Germinal center (tissue), 1 donor: Measurements from ENCODE around the gene LYPD3.

Experiments used
- DNase-seq: peaks from one replicate; pipeline ENCODE4 v3.0.0; 2012; ENCODE audit warnings: mixed read lengths, low spot score

LYPD3 gene

GRCh38 chr19:43485951-43486350 is 20.5 kb upstream of the LYPD3 start:
- no peak for DNase-seq

- no peak for DNase-seq
These were observed 17.9 kb upstream of the LYPD3 start for GRCh38 chr19:43483281-43483680.

DNA sequence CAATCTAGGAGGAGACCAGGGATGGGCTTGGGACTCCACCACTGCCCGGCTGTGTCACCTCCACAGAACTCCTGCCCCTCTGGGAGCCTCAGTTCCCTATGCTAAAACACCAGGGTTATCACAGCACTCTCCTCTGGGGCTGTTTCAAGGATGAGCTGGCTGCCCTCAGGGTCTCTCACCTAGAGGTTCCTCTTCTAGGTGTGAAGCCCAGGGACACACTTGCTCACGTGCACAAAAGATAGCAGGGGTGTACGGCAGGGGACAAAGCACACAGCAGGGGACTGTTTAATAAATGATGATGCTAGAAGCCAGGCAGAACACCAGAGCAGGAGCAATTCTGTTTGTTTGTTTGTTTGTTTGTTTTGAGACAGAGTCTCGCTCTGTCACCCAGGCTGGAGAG is 16.8 kb upstream of the LYPD3 start:
- no peak for DNase-seq

GRCh38 chr19:43481701-43482100 is 16.3 kb upstream of the LYPD3 start:
- DNase-seq = no peak

DNA sequence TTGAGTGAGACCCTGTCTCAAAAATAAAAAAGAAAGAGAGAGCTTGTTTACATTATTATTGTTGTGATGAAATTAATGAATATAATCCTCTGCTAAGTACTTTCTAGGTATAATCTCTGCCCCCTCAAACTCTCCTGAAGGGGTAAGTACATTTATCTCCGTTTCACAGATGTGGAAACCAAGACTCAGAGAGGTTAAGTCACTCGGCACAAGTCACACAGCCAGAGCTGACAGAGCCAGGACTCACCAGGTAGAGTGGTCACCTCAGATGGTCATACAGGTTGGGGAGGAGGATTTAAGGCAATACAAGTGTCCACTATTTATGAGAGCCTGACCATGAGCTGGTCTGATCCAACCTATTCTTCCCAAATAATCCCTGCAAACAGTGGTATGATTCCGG is 15.2 kb upstream of the LYPD3 start:
- no peak for DNase-seq

DNA sequence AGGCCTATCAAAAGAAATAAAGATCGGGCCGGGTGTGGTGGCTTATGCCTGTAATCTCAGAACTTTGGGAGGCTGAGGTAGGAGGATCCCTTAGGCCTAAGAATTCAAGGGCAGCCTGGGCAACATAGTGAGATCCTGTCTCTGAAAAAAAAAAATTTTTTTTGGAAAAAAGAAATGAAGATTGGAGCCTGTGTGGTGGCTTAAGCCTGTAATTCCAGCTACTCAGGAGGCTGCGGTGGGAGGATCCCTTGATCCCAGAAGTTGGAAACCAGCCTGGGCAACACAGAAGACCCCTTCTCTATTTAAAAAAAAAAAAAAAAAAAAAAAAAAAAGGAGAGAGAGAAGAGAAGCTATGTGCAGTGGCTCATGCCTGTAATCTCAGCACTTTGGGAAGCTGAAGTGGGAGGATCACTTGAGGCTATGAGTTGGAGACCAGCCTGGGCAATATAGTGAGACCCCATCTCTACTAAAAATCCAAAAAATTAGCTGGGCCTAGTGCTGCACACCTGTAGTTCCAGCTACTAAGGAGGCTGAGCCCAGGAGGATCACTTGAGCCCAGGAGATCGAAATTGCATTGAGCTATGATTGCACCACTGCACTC is 14.7 kb upstream of the LYPD3 start:
- no peak for DNase-seq

DNA sequence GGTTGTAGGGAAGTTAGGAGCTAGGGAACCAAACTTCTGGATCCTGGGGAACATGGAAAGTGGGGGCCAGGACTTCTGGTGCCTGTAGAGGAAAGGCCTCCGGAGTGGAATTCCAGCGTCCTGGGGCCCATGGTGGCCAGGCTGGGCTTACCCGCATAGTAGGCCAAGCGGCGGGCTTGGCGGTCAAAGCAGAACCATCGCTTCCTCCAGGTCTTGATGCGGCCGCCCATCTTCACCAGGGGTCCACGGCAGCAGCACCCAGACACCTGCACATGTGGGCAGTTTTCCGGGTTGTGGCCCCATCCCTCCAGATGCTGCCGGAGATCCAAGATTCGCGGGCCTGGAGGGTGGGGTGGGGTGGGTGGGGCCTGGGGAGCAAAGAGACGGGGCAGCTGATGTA is 13.8 kb upstream of the LYPD3 start:
- DNase-seq = no peak

DNA sequence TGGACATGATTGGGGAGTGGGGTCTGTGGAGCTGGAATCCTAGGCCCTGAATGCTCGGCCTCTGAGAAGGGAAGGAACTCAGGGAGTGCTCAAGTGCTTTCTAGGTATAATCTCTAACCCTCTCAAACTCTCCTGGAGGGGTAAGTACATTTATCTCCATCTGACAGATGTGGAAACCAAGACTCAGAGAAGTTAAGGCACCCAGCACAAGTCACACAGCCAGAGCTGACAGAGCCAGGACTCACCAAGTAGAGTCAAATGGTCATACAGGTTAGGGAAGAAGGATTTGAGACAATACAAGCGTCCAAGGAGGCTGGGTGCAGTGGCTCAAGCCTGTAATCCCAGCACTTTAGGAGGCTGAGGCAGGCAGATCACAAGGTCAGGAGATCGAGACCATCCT is 12.9 kb upstream of the LYPD3 start:
- no peak for DNase-seq

DNA sequence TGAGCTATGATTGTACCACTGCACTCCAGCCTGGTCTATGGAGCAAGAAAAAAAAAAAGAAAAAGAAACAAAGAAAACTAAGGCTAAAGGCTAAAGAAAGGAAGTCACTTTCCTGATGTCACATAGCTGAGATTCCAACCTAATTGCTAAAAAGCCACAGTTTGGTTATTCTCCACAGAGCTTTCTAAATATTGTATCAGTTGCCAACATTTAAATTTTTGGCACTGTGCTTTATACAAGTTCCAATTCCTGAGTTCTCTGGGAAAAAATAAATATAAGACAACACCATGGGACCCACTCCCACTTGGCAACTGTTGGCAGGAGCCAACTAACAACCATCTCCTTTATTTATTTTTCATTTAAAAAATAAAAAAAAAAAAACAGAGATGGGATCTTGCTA is 11.2 kb upstream of the LYPD3 start:
- DNase-seq = no peak

DNA sequence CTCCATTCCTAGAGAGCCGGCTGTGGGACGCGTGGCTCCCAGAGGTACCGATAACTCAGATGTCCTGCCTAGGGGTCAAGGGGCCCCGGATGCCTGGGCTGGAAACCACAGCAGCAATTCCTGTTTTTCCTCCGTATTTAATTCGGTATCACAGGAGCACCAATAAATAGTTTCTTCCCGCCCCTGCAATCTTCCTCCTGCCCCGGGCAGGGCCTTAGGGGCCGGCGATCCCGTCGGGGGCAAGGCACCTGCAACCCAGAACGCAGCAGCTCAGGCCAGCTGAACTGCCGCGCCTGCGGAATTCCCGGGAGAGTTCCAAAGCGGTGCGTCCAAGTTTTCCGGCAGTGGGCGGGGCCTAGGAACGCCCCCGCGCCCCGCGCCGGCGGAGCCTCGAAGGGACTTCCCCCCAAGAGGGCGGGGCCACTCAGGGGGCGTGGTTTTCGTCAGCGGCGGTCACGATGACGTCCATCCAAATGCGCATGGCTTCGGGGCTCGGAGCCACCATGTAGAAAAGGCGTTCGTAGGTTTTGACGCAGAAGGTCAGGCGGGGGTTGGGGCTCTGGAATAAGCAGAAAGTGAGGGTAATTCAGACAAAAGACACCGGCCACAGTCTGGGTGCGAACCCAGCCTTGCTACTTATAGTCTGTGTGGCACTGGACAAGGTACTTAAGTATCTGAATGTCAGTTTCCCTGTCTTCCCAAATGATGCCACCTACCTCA is 9.7 kb upstream of the LYPD3 start:
- peak; percentile 96 for DNase-seq

GRCh38 chr19:43474487-43474886 is 9.1 kb upstream of the LYPD3 start:
- no peak for DNase-seq

- no peak for DNase-seq
These were observed 5.7 kb upstream of the LYPD3 start for GRCh38 chr19:43471091-43471490.

GRCh38 chr19:43470288-43470687 is 4.9 kb upstream of the LYPD3 start:
- no peak for DNase-seq

DNA sequence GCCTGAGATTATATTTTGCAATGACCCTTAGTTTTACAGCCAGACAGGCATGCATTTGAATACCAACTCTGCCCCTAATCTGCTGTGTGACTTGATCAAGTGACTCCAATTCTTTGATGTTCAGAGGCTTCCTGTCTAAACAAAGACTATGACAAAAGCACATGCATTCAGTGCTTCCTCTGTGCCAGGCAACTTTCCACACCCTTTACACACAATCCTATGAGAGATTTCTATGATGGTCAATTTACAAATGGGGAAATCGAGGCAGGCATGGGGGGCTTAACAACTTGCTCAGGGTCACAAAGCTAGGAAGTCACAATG is 3.7 kb upstream of the LYPD3 start:
- DNase-seq = no peak

DNA sequence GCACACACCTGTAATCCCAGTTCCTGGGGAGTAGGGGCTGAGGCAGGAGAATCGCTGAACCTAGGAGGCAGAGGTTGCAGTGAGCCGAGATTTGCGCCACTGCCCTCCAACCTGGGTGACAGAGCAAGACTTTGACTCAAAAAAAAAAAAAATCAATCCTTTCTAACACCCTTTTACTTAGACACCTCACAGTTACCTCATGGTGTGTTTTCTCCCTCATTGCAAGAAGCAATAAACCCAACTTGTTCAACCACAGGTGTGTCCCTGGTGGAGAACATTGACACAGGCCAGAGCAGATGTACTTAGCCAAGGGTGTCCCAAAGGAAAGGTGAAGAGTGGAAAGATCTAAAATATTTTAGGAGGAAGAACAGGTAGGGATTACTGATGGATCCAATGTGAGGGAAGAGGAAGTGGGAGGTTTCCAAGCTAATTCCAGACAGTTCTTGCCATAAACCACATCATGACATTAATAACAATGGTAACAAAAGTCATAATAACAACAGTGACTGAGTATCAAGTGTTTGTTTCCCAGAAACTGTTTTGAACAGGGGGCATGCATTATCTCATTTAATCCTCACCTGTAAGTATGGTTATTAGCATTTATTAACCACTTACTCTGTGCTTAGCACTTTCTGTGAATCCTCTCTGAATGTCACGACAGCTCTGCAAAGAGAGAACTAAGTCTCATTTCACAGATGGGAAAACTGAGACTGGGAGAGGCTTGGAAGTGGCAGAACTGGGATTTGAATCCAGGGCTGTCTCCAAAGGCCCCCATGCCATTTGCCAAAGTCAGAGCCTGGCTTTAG is 3.1 kb upstream of the LYPD3 start:
- no peak for DNase-seq

GRCh38 chr19:43467730-43468129 is 2.3 kb upstream of the LYPD3 start:
- no peak for DNase-seq

DNA sequence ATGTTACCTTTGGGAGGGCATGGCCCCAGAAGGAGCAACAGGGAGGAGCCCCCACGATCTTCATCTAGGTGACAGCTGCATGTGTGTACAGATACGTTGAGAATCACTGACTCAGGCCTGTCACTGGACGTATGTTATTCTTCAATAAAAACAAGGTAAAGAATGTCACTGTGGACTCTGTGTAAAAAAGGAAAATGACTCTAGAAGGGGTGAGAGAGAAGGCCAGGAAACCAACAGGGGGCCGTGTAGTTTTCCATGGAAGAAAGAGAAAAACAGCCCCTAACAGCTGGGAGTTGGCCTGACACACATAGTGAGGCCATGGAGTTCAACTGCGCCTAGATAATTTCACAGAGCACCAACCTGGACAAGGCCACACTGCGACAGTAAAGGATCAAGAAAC is 1.9 kb upstream of the LYPD3 start:
- DNase-seq = no peak

DNA sequence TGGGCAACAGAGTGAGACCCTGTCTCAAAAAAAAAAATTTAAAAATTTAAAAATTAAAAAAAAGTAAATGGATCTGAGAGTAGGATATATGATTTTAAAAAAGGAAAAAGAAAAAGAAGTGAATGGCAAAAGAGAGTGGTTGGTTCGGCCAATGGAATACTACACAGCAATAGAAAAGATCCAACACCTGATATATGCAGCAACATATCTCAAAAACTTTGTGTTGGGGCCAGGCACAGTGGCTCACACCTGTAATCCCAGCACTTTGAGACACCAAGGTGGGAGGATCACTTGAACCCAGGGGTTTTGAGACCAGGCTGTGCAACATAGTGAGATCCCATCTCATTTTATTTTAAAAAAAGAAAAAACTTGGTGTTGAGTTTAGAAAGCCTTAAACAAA is 1.4 kb upstream of the LYPD3 start:
- DNase-seq = no peak

DNA sequence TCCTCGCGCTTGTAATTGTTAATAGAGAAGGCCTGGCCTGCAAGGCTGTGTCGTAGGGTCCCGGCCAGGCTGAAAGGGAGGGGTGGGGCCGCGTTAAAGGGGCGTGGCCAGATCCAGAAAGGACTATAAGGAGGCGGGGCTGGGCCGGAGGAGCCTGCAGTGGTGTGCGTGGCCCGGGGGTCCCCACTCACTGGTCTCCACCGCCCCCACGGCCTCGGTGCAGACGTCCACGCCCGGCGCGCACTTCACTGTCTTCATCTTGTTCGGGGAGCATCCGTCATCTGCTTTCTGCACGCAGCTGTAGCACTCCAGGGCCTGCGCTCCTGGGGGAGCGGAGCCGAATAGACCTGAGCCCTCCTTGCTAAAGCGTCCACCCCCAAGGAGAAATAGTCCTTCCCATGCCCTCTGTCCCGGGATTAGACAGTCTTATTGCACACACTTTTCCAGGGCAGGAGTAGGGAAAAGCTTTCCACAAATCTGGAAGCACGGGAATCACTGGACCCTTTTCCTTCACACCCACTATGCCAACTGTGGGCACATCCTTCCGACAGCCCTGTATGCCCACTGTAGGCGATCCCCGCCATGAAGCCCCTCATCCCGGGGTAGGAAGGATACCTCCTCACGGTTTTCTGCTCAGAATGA is 1.2 kb downstream of the LYPD3 start:
- peak; percentile 81 for DNase-seq

DNA sequence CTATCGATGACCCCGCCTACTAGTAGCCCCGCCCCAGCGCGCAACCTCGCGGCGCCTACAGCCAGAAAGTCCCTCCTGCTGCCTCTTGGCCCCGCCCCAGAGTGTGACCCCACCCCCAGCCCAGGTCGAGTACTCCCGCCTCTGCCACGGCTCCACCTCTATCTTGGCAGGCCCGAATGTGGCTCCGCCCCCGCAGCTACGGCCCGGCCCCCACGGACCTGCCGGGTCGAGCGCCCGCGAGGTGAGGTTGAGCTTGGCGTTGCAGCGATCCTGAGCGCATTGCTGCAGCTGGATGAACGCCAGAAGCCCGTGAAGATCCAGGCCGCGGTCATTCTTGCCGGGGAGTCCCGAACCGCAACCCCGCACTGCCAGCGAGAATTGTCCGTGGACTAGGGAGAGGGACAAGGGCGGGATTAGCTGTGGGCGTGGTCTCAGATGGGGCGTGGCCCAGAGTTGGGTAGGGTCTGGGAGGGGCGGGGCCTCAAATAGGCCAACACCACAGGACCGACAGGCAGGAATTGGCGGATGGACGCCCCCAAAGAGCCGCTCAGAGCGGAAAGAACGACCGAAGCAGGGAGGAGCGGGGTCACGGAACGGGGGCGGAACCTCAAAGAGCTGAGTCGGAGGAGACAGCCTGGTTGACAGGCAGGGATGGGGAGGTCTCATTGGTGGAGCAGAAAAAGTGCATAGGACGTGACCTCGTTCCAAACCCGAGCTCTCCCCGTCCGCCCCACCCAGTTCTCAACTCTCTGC is 1.9 kb downstream of the LYPD3 start:
- DNase-seq = peak; percentile 99

- no peak for DNase-seq
These were observed 2.5 kb downstream of the LYPD3 start for GRCh38 chr19:43462785-43463380.

DNA sequence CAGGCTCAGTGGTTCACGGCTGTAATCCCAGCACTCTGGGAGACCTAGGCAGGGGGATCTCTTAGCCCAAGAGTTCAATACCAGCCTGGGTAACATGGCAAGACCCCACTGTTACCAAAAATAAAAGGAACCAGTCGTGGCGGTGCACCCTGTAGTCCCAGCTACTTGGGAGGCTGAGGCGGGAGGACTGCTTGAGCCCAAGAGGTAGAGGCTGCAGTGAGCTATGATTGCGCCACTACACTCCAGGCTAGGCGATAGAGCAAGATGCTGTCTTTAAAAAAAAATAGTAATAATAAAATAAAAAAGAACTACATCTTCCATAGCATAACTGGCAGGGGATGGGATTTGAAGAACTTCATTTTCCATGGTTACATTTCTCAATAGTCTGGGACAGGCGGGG is 3.0 kb downstream of the LYPD3 start:
- DNase-seq = no peak
